HG02852 (cell line): ENCODE data around the gene C20orf204.
A peak's percentile ranks its signal among the peaks of the same experiment; 100 is the strongest.

ENCODE experiments used
- ATAC-seq: cut with Tn5 transposase; IDR thresholded peaks from one replicate; pipeline ENCODE4 v1.9.1; 2021; ENCODE audit warnings: mild to moderate bottlenecking, moderate library complexity; ENCODE audit not compliant: unreplicated experiment

Gene C20orf204

GRCh38 chr20:64025826-64026412 is 10.1 kb upstream of the C20orf204 start:
- ATAC-seq: no peak

GRCh38 chr20:64027981-64028685 is 7.8 kb upstream of the C20orf204 start:
- no peak for ATAC-seq

DNA sequence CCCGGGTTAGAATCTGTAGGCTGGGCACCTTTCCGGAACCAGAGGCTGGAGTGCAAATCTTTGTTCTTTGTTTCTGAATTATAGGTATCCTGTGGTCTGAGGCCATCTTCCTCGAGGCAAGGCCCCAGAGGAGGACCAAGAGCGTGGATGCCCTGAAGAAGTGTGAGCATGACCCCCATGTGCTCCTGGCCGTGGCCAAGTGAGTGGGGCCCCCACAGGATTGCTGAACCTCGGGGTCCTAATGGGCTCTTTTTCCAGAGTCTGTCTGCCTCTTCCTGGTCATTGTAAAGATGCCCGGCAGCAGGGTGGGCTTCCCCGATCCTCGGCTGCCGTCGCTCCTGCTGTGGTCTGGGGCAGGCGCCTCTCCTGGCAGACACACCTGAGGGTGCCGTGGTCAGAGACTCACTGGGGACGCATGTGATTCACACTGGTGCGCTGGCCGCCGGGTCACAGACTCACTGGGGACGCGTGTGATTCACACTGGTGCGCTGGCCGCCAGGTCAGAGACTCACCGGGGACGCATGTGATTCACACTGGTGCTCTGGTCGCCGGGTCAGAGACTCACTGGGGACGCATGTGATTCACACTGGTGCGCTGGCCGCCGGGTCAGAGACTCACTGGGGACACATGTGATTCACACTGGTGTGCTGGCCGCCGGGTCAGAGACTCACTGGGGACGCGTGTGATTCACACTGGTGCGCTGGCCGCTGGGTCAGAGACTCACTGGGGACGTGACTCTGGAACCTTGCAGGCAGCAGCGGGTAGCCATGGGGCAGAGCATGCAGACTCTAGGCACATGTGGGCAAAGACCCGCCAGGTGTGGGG is 6.5 kb upstream of the C20orf204 start:
- ATAC-seq: no peak

- ATAC-seq: no peak
Measured at GRCh38 chr20:64030371-64031134, 5.4 kb upstream of the C20orf204 start.

DNA sequence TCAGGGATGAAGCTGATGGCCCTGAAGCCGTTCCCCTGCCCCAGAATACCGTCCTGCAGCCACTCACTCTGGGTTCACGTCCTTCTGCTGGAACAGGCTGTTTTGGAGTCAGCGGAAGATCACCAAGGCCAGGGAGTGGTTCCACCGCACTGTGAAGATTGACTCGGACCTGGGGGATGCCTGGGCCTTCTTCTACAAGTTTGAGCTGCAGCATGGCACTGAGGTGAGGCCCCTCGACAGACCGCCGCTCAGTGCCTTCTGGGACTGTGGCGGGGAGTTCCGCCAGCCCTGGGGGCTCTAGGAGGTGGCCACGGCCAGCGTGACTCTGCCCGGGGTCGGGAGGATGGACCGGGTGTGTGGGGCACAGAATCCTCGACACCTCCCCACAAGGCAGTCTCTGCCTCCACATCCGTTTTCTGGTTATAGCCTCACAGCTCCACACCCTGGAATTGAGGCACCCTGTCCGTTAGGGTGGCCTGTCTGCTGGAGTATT is 4.1 kb upstream of the C20orf204 start:
- ATAC-seq: no peak

DNA sequence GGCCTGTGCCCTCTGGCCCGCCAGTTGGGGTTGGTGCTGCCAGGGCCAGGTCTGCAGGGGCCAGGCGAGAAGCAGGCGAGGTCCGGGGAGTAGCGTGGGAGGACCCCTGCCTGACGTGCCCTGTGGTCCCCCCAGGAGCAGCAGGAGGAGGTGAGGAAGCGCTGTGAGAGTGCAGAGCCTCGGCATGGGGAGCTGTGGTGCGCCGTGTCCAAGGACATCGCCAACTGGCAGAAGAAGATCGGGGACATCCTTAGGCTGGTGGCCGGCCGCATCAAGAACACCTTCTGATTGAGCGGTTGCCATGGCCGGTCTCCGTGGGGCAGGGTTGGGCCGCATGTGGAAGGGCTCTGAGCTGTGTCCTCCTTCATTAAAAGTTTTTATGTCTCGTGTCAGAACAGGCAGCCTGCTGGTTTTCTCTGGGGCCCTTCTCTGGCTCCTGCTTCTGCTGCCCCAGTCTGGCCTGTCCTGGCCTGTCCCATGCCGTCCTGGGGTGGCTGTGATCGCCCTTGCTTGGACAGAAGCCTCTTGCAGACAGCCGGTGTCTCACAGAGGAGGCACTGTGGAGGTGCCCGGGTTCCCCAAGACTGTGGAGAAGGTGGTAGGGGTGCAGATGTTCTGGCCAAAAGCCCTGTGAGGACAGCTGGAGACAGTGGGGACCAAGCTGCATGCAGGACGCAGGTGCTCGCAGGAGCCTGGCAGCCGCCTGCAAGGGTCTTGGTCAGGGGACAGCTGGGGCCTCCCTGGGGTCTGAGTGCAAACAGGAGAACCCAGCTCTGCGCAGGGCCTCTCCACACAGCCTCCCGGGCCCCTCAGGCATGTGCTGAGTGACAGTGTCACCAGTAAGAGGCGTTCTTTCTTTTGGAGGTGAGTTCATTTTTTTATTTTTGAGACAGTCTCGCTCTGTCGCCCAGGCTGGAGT is 3.0 kb upstream of the C20orf204 start:
- no peak for ATAC-seq

DNA sequence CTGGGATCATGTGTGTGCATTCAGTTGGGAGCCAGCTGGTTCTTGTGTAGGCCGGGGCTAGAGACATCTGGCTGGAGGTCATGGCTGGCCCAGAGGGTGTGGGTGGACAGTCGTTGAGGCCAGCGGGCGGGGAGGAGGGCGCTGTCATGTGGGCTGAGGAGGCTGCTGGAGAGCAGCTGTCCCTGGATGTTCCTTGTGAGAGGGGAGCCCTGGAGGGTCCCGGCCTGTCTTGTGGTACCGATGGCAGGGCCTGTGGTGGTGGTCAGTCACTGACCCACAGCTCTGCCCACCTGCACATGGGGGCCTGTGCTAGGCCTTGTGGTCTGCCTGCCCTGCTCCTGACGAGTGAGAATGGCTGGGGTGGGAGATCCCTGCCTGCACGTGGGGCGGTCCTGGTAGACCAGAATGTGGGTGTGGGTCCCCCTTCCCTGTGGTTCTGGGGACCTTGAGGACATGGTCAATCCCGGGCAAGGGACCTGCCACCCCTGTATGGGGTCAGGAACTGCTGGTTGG is 1.9 kb upstream of the C20orf204 start:
- ATAC-seq: no peak

DNA sequence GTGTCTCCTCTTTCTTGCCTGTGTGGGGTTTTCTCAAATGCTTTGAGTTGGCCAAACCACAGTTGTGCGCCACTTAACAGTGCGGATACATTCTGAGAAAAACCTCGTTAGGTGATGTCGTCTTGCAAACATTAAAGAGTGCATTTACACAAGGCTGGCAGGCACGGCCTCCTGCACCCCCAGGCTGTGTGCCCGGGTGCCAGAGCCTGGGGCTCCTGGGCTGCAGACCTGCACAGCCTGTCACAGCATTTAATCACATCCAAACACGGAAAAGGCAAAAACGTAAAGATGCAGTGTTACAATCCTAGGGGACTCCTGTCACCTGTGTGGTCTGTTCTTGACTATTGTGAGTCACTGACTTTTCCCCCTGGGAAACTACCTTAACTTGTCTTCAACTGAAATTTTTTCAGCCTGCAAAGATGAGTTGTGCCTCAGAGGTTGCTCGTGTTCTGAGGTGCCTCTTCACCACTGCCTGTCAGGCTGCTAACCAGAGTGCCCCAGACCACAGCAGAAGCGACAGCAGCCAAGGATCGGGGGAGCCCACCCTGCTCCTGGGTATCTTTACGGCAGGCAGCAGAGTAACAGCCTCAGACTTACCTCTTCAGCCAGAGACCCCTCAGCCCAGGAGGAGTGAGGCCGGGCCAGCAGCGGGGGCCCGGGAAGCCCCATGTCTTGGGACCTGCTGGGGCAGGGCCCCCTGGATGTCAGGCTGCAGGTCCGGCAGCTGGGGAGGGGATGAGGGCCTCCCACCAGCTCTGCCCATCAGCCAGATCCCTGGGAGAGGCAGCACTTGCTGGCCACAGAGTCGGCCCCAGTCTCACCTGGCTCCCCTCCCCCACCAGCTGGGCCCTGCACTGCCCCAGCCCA is 683 bp upstream of the C20orf204 start:
- ATAC-seq: no peak

DNA sequence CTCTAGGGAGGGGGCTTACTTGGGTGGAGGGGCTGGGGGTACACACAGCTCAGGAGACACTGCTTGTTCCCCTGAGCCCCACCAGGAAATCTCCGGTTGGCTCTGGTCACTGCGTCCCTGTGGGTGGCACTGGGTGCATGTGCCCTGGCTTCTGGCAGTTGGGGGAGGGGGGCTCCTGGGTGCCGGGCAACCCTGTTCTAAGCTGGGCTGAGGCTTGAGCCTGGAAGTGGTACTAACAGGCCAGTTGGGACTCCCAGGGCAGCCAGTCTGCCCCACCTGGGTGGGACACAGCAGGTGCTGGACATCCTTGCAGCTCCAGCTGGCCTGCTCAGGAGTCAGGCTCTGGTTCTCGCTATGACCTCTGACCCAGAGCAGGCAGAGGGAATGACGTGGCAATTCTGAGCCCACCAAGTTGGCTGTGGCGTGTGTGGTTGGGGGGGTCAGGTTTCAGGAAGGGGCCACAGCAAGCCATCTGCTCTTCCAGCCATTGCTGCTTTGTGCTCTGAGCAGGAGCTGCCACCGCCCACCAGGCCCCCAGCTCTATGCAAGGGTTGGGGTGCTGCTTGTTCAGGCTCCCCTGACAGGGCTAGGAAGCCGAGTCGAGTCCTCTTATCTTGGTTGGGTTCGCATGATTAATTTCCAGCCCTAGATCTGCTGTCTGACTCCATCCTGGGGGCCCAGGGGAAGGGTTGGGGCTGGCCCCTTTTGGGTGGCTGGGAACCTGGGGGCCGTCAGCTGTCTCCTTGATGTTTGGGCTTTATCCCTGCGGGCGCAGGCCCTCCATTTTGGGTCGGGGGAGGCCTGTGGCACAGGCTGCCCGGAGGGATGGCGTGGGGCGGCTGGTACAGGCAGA is 590 bp downstream of the C20orf204 start:
- ATAC-seq: no peak

DNA sequence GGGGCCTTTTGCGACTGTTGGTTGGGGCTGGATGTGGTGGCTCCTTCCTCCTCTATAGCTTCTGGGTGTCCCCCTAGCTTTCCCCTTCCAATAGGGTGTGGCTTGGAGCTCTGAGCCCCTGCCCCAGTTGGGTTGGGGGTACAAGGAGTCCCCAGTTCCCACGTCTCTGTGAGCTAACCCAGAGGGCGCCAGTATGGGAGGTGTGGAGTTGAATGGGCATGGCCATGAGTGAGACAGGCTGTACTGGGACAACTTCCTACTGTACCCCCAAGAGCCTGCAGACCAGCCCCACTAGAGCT is 1.2 kb downstream of the C20orf204 start:
- ATAC-seq: no peak

GRCh38 chr20:64037498-64038213 is 1.7 kb downstream of the C20orf204 start:
- no peak for ATAC-seq

GRCh38 chr20:64038224-64038564 is 2.2 kb downstream of the C20orf204 start:
- ATAC-seq: peak; percentile 26

- peak; percentile 47 for ATAC-seq
Measured at GRCh38 chr20:64038565-64039292, 2.7 kb downstream of the C20orf204 start.

DNA sequence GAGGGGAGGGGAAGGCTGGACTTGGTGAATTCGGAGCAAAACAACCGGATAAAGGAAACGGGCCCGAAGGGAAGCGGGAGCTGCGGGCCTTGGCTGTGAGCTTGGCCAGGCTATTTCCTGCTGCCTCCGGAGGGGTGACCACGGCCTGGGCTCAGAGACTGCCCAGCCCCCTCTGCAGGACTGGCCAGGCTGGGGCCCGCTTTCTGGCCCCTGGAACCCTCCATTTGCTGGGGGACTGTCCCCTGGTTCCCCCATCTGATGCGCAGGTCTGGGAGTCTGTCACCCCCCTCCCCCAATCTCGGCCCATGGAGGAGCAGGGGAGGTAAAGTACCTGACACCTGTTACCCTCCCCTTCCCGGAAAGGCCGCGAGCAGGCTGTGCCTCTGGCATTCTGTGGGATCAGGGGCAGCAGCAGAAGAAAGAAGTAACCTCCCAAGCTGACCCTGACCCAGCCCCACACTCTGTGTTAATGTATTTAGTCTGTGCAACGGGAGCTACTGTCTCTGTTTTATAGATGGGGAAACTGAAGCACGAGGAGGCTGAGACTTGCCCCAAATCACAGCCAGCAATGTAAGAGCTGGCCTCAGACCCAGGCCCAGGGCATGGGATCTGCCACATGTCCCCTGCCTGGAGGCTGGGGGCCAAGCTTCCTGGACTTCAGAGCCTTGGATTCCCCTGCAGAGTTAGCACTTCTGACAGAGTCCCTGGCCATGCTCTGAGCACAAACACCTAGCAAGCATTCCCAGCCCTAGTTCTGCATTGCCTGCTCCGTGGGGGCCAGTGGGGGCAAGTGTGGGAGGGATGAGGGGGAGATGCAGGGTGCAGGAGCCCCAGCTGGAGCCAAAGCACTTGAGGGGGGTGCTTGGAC is 3.5 kb downstream of the C20orf204 start:
- no peak for ATAC-seq

DNA sequence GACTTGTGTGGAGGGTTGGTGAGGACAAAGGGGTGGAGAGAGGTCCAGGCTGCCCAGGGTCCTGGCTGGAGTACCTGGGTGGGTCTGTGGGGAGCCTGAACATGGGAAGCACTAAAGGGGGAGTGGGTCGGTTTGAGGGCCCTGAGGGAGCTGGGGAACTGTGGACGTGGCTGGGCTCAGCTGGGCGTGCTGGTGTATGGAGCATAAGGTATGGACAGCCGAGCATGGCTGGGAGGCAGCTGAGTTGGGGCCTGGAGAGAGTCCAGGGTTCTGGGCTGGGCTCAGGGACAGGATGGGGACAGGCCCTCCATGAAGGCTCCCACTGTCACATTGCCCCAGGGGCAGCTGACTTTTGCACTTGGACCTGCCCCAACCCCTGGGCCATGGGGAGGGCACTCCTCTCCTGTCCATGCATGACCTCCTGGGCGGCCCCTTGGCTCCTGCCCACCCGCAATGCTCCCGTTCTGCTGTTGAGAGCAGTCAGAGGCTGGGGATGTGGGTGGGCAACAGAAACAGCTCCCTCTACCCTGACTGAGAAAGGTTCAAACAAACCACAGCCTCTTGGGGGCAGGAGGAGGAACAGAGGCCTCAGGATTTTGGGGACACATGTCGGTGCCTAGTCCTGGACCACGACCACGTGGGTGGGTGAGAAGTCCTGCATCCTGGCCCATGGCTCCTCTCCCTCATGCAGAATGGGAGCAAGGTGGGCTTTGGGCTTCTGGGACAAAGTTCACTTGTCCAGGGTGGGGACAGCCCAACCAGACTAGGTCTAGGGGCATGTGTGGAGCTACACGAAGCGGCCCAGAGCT is 4.5 kb downstream of the C20orf204 start:
- no peak for ATAC-seq
